KOPT-K1 (cell line): Measurements from ENCODE around the gene C5orf22.
"Not testable (repeated sequence)": the region's sequence is repeated elsewhere in the genome, so short reads cannot be mapped to it uniquely, and the experiment has no call there.

Experiments used
- H3K27ac ChIP-seq: fragments of 200-600 bp; sonication (generic); 2 replicates; pipeline ENCODE4 v1.5.1; 2016; ENCODE audit warnings: antibody characterized with exemption, mild to moderate bottlenecking, low read depth, low read length; ENCODE audit not compliant: poor library complexity, severe bottlenecking
- H3K36me3 ChIP-seq: fragments of 200-600 bp; sonication (generic); 2 replicates; pipeline ENCODE4 v1.5.1; 2017; ENCODE audit warnings: antibody characterized with exemption, mild to moderate bottlenecking, low read length, moderate library complexity; ENCODE audit not compliant: insufficient read depth
- H3K9me3 ChIP-seq: fragments of 200-600 bp; sonication (generic); 2 replicates; pipeline ENCODE4 v1.5.1; 2017; ENCODE audit warnings: antibody characterized with exemption, low read length, mild to moderate bottlenecking; ENCODE audit not compliant: insufficient read depth, poor library complexity, severe bottlenecking

The C5orf22 gene

DNA sequence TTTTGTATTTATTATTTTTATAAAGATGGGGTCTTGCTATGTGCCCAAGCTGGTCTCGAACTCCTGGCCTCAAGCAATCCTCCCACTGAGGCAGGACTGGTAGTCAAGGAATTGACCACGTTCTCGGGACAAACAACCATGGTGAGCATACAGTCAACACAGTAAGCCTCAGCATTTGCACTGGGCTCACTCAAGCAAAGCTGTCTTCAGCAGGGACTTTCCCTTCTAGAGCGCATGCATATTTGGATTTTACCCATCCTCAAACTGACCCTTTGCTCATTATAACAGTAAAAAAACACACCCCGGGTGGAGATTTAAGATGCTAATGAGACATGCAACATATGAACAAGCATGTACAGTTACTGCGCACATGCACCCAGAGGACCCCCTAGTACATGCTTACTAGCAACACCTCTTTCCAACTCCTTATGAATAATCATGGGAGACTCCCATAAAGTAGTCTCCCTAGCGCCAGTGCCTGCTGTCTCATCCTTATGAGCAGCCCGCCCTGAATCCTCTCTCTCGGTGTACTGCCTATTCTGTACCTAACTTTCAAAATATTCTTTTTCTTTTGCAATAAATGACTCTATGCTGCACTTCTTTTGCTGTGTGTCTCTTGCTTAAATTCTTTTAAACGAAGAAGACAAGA is 41.5 kb downstream of the C5orf22 start:
- no peaks in the 10 kb centered on the region for H3K9me3 ChIP-seq
- no peak overlapping the region for H3K27ac ChIP-seq
- no peaks in the 10 kb centered on the region for H3K36me3 ChIP-seq

DNA sequence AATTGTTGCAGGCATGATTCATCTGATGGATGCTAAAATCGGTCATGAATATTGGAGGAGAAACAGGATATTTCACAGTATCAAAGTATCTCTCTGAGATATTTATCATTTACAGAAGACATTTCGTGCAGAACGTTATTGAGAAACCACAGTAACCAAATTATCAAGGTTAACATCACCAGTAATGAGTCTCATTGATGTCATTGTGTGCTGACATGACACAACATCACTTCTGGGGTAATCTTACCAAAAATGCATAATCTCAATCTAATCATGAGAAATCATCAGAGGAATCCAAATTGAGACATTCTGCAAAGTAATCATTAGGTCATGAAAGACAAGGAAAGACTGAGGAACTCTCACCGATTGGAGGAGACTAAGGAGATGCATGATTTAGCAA is 42.7 kb downstream of the C5orf22 start:
- no peaks in the 10 kb centered on the region for H3K36me3 ChIP-seq
- H3K9me3 ChIP-seq = no peaks in the 10 kb centered on the region
- H3K27ac ChIP-seq = no peak overlapping the region

DNA sequence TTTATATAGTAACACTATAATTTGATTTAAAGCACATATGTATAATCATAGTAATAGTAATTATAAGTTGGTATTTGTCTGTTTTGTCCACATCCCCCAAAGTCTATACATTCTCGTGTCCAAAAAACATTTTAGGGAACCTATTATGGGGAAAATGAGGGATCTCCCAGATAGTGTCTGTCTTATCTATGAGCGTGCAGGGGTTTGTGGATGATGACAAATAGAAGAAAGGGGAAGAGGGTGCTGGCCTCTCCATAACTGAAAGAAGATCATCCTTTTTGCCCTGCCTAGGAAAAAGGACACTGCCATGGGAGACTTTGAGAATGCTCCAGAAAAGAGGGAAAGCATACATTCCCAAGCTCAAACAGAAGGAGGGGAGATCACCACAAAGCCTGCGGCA is 45.3 kb downstream of the C5orf22 start:
- Histone ChIP-seq H3K9me3 (no peaks in the 10 kb centered on the region), H3K27ac (no peak overlapping the region), H3K36me3 (no peaks in the 10 kb centered on the region)

DNA sequence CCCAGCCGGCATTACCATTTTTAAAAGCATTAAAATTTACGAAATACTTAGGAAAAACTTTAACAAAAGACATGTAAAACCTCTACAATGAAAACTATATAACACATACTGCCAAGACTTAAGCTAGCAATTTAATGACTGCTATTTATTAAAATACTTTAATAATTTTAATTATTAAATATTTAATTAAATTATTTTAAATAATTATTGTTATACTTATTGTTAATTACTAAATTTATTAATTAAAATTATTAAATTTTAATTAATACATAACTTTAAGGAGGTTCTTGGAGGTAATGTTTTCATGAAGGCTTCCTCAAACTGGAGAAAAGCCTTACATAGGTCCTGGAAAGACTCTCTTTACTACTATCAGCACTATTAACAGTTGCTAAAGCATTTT is 47.5 kb downstream of the C5orf22 start:
- H3K9me3 ChIP-seq = no peaks in the 10 kb centered on the region
- no peaks in the 10 kb centered on the region for H3K36me3 ChIP-seq
- no peak overlapping the region for H3K27ac ChIP-seq

GRCh38 chr5:31581498-31582099 is 49.5 kb downstream of the C5orf22 start:
- no peaks in the 10 kb centered on the region for H3K36me3 ChIP-seq
- H3K9me3 ChIP-seq = no peaks in the 10 kb centered on the region
- H3K27ac ChIP-seq = no peak overlapping the region

DNA sequence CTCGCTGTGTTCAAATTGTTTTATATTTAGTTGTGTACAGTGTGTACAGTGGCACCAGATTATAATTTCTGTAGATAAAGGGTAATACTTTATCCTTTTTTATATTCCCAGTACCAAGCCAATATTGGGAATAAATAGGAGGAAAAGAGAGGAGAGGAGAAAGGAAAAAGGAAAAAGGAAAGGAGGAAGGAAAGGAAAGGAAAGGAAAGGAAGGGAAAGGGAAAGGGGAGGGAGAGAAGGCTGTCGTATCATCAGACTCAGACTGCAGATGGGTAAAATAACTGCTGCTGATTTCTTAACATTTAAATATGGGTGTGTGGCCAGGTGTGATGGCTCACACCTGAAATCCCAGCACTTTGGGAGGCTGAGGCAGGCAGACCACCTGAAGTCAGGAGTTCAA is 51.0 kb downstream of the C5orf22 start:
- Histone ChIP-seq H3K27ac (no peak overlapping the region), H3K9me3 (no peaks in the 10 kb centered on the region), H3K36me3 (no peaks in the 10 kb centered on the region)

DNA sequence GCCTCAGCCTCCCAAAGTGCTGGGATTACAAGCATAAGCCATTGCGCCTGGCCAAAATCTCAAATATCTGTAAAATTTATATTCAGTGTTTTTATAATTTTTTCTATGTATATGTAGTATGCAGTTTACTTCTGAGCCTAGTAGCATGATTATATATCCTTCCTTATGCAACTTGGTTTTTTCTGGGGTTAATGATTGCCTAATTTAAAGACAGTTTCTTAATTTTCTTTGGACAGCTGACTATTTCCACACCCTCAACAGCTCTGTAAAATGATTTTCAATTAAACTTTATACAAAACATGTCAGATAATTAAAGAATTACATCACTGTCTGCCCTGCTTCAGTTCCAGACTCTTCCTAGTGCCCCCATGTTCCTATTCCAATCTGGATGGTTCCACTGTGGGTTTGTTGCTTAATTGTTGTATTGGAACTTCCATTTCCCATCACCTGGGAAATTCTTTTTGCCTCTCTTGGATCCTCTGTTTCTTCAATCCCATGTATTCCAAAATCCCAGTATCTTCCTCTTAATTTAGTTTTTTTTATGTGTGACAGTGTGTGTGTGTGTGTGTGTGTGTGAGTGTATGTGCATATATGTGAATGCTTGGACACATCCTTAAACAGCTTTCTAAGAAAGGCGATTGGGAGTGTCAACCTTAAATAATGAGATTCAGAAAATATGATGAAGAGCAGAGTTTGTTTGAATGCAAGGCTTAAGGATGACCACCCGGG is 53.2 kb downstream of the C5orf22 start:
- Histone ChIP-seq H3K9me3 (no peaks in the 10 kb centered on the region), H3K36me3 (no peaks in the 10 kb centered on the region), H3K27ac (no peak overlapping the region)

- no peaks in the 10 kb centered on the region for H3K36me3 ChIP-seq
- H3K27ac ChIP-seq = no peak overlapping the region
- no peaks in the 10 kb centered on the region for H3K9me3 ChIP-seq
Measured at GRCh38 chr5:31585895-31586270, 53.8 kb downstream of the C5orf22 start.

DNA sequence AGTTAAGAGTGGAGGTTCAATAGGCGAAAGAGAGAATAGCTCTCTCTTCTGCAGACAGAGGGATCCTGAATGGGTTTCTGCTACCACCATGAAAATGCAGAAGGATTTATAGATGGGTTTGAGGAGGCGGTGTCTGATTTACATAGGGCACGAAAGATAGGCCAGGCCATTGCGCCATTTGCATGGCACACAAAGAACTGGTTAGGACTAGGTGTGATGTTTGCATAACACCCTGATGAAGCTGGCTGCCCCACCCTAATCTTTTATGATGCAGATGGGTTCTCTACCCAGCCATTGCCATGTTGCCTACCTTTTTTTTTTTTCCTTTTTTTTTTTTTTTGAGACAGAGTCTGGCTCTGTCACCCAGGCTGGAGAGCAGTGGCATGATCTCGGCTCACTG is 55.4 kb downstream of the C5orf22 start:
- Histone ChIP-seq H3K36me3 (no peaks in the 10 kb centered on the region), H3K27ac (no peak overlapping the region), H3K9me3 (no peaks in the 10 kb centered on the region)

DNA sequence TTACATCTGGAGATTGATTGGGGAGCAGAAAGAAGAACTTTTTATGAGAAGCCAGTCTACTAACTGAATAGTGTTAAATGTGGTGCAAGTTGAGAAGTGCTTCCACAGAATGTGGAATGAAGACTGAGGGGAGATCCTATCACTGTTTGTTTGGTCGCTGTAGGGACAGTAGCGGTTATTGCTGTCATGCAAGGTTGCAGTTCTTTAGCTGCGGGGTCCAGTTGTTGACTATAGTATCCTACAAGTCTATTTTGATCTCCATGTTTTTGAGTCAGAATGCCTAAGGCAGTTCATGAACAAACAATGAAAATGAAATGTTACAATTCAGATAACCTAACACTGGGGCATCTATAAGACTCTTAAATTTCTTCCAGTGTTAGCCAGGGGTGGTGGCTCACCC is 61.6 kb downstream of the C5orf22 start:
- no peaks in the 10 kb centered on the region for H3K36me3 ChIP-seq
- no peak overlapping the region for H3K27ac ChIP-seq
- no peaks in the 10 kb centered on the region for H3K9me3 ChIP-seq

DNA sequence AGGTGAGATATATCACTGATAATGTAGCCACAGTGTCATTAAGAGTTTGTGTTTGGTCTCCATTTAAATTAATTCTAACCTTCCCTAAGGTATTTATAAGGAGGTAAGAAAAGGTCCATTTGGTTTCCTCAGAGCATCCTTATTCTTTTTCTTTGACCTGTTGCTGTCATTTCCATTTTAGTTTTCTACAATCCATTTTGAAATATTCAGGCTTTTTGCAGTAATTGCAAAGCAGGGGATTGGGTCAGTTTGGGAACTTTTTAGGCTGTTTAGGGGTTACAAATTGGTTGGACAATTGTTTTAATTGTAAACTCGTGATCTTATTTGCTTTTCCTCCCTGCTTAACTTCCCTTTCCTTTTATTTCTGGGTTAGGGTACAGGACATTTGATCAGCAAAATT is 64.3 kb downstream of the C5orf22 start:
- H3K9me3 ChIP-seq = no peaks in the 10 kb centered on the region
- H3K36me3 ChIP-seq = no peaks in the 10 kb centered on the region
- H3K27ac ChIP-seq = no peak overlapping the region

DNA sequence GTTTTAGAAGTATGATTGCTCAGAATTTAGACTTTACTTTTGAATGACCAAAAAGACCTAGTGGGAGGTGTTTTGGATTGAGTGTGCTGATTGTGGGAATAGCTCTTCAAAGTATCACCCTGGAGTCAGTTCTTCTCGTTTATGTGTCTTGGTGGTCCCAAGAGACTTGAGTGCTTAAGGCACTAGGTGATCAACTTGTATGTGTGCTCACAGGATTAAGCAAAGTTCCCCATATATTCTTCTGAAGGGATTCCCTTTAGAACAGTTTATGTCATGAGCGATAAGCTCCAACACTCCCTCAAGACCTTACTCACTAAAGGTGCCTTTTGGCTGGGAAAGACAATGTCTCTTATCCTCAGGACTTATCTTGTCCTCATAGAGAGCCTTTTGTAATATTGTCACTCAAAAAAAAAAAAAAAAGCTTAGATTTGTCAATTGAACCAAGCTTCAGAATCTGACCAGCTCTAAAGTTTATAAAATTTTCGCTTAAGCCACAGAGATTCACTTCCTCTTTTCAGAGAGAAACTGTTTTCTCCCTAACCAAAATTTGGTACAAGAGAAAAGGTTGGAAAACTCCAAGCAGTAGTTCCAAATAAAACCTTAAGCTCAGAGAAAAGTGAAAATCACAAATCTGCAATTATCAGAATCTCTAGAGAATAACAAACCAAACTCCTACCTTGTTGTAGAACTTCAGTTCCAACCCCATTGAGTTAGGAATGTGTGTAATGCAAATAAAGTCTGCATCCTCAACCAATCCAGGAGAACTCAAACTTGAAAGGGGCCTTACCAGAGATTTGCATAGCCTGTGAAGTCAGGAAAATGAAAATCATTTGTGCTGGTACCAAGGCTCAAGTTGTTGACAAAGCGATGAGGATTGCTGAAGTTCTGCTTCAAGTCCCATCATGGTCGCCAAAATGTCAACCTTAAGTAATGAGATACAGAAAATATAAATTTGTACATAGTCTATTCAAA is 66.8 kb downstream of the C5orf22 start:
- Histone ChIP-seq H3K27ac (no peak overlapping the region), H3K9me3 (no peaks in the 10 kb centered on the region)

DNA sequence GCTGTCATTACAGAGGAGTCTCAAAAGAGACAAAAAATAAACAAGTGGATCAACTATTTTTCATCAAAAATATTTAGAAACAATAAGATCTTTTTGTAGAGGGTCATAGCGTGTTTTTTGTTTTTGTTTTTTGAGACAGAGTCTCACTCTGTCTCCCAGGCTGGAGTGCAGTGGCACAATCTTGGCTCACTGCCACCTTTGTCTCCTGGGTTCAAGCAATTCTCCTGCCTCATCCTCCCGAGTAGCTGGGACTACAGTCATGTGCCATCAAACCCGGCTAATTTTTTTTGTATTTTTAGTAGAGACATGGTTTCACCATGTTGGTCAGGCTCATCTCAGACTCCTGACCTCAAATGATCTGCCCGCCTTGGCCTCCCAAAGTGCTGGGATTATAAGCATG is 70.2 kb downstream of the C5orf22 start:
- H3K9me3 ChIP-seq, H3K36me3 ChIP-seq, H3K27ac ChIP-seq: not testable (repeated sequence)

More for the DNA sequence above, 66.8 kb downstream of the C5orf22 start:
- H3K36me3 ChIP-seq = no peaks in the 10 kb centered on the region

GRCh38 chr5:31604240-31604639 is 72.1 kb downstream of the C5orf22 start:
- no peaks in the 10 kb centered on the region for H3K9me3 ChIP-seq
- no peaks in the 10 kb centered on the region for H3K36me3 ChIP-seq
- H3K27ac ChIP-seq = no peak overlapping the region

DNA sequence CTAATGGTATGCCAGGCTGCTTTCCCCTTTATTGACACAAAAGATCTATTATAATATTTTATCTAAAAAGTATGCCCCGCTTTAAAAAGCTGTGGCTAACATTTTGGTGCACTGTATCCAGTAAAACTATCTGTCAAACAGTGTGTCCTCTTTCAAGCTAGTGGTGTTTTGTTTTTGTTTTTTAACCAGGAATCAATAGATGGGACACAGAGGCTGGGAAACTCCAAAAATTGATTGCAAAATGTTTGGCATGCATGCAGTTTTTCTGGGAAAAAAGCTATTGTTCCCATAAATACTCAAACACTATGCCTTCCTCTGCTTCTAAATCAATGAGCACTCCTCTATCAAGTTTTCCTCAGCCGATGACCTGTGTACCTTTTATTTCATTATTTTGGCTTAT is 72.5 kb downstream of the C5orf22 start:
- H3K9me3 ChIP-seq = no peaks in the 10 kb centered on the region
- no peak overlapping the region for H3K27ac ChIP-seq
- no peaks in the 10 kb centered on the region for H3K36me3 ChIP-seq
